HG02885 (cell line): ENCODE measurements around the gene WDR6.
"Not testable (repeated sequence)": the region's sequence is repeated elsewhere in the genome, so short reads cannot be mapped to it uniquely, and the experiment has no call there.

Experiments used
- ATAC-seq: cut with Tn5 transposase; IDR thresholded peaks from one replicate; pipeline ENCODE4 v1.9.1; 2021; ENCODE audit warnings: mild to moderate bottlenecking; ENCODE audit not compliant: unreplicated experiment, poor library complexity

The WDR6 gene

DNA sequence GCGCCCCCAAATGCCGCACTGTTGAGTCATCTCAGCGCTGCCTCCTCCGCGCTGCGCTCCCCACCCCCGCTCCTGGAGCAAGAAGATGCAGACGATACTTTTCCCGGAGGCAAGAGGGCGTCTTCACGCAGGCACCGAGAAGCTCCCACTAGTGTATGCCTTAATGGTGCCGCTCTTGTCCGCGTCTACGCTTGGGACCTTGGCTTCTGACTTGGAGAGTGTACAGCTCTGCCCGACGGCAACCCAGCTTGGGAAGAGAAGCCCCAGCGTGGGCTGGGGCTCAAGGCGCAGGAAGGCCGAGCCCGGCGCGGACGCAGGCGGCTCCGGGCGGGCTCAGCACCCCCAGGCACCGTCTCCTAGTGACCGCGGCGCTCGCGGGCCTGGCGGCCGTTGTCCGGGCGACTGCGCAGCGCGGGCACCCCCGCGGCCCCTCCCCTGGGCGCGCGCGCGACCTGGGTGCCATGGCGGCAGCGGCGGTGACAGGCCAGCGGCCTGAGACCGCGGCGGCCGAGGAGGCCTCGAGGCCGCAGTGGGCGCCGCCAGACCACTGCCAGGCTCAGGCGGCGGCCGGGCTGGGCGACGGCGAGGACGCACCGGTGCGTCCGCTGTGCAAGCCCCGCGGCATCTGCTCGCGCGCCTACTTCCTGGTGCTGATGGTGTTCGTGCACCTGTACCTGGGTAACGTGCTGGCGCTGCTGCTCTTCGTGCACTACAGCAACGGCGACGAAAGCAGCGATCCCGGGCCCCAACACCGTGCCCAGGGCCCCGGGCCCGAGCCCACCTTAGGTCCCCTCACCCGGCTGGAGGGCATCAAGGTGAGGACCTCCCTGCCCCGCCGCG lies 17.2 kb upstream of the WDR6 start, which contains the start of gene P4HTM:
Gene P4HTM (plus strand): TSS at position 446 of the 840 bp plus-strand sequence. CDS start 16 bp downstream, at position 462.
- peak; percentile 60 for ATAC-seq

GRCh38 chr3:48990636-48991469 lies 16.3 kb upstream of the WDR6 start:
- peak; percentile 22 for ATAC-seq

DNA sequence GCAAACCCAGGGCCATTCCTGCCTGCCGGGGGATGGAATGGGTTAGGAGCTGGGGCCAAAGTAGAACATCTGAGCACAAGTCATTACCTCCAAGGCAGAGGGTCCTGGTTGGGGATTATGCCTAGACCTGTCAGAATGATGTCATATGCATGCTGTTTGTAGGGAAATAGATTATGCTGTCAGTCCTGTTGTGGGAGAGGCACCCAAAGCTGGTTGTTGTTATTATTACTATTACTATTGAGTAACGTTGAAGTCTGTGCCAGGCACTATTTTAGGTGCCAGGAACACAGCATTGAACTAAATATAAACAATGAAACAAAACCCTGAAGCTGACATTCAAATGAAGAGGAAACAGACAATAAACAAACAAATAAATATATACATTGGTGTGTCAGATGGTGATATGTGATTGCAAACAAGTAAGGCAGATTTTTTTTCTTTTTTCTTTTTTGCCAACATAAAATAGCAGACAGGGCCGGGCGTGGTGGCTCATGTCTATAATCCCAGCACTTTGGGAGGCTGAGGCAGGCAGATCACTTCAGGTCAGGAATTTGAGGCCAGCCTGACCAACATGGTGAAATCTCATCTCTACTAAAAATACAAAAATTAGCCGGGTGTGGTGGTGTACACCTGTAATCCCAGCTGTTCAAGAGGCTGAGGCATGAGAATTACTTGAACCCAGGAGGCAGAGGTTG lies 15.2 kb upstream of the WDR6 start:
- no peak for ATAC-seq

DNA sequence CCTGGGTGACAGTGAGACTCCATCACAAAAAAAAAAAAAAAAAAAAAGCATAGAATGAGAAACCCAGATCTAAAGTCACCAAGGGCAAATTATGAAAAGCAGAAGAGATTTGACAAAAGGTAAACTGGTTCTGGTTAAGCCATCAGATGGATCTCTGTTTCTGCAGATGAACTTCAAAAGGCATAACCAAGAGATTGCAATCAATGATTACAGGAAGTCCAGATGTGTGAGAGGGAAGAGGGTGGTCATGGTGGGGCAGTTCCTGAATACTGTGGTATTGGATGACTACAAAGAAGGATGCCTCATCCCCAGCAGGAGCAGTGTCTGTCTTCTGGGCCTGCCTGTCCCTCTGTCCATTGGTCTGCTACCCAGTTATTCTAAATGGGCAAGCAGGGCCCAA lies 13.4 kb upstream of the WDR6 start:
- no peak for ATAC-seq

DNA sequence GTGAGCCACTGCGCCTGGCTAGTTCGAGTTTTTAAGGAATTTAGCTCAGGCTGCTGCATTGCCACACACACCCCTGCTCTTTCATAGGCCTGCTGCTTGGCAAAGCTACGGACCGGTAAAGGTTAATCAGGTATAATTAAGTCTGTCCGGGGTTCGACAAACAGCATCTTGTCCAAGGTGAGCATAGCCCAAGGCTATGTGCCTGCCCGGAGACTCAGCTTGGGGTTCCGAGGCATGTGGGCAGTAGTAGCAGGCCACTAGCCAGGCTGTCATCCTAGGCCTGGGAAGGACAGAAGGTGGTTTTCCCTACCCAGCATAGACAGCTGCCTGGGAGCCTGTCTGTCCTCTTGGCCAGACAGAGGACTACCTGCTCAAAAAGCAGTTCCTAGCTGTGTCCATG lies 10.6 kb upstream of the WDR6 start:
- ATAC-seq, result no peak

GRCh38 chr3:48997102-48997635 lies 10.0 kb upstream of the WDR6 start:
- no peak for ATAC-seq

DNA sequence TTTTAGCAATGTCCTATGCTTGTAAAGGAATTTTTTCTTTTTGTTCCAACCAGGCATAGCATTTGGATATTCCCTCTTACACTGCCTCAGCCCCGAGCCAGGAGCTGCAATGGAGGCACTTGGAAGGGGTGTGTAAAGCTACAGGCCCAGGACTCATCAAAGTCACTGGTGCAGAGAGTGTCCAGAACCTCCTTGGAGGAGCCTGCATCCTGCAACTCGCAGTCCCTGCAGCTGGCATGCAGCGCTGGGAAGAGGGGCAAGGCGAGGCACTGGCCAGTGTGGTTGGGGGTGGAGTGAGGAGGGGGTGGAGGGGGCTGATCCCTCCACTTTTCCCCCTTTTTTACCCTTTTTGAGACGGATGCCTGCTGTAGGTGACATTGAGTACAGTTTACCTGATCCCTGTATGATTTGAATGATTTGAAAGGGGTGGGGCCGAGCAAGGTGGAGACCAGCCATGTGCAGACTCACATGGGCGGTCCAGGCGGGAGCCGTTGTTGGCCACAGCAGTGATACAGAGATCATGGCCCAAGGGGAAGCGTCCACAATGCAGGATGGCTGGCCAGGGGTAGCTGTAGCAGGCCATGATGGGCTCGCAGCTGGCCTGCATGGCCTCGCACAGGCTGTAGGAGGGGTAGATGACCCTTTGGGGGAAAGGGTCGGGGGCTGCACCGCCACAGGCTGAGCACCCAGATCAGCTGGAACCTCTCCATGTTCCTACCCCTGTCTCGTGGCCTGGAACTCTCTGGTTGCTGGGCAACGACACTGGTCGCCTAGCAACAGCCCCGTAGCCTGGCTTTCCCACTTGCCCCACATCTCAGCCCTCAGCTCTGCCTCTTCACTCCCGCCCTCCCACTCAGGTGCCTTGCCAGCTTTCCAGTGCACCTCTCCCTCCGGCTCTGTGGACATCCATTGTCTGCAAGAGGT lies 9.2 kb upstream of the WDR6 start:
- ATAC-seq, result no peak

DNA sequence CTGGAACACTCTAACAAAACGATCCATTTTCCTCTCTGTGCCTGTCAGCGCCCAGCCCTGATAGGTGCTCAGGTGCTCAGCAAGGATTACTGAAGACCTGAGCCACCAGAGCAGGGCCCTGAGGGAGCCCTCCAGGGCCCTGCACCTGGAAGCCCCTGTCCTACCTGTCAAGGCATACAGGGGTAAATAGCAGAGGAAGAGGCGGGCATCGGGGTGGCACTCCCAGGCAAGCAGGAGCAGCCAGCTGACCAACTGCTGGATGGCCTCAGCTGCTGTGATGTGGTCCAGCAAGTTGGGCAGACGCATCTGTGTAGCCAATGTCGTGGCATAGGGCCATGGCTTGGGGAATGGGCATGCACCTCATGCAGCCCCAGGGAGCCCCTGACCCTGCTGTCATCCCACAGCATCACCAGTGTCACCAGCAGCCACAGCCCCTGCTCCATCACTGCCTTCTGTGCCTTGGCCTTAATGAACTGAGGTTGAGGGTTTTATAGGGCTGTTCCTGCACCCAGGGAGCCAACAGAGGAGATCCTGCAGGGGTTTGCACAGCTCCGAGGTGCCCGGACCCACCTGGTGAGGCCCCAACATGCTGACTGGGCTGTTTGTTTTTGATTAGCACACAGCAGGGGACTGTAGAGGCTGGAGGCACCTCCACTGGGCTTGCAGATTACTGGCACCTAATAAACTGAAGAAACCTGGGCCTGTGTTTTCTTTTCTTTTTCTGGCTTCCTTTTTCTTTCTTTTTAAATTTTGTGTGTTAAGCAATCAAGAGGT lies 7.9 kb upstream of the WDR6 start:
- no peak for ATAC-seq

DNA sequence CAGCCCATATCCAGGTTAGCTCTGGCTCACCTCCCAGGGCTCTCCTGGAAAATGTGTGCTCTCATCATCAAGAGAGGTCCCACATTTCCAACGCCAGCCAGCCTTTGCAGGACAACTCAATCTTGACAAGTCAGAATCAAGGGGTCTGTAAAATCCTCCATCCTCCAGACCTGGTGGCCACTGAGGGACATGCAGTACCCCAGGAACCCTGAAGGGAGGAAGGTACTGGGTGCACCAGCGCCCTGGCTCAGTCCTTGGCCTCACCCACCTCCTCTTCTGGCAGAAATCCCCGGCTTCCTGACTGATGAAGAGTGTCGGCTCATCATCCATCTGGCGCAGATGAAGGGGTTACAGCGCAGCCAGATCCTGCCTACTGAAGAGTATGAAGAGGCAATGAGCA lies 6.0 kb upstream of the WDR6 start:
- no peak for ATAC-seq

GRCh38 chr3:49004352-49005302 lies 2.6 kb upstream of the WDR6 start:
- no peak for ATAC-seq

DNA sequence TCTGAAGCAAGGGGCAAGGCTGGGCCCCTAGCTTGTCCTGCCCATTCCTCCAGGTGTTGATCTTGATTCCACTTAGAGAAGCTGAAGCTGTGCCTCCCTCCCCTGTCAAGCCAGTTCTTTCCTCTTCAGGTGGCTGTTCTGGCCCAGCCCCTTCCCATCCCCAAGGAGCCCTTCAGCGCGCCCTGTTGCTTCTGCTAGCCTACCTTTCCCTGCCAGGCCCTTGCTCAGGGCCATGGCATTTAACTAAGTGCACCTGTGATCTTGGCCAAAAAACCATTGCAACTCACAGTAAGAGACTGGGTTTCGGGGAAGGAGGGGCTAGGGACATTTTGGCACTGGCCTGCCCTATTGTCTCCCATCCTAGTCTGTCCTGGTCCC lies 1.9 kb upstream of the WDR6 start:
- ATAC-seq, result no peak

- ATAC-seq, result no peak
These were observed 1.2 kb upstream of the WDR6 start for GRCh38 chr3:49005998-49006397.

DNA sequence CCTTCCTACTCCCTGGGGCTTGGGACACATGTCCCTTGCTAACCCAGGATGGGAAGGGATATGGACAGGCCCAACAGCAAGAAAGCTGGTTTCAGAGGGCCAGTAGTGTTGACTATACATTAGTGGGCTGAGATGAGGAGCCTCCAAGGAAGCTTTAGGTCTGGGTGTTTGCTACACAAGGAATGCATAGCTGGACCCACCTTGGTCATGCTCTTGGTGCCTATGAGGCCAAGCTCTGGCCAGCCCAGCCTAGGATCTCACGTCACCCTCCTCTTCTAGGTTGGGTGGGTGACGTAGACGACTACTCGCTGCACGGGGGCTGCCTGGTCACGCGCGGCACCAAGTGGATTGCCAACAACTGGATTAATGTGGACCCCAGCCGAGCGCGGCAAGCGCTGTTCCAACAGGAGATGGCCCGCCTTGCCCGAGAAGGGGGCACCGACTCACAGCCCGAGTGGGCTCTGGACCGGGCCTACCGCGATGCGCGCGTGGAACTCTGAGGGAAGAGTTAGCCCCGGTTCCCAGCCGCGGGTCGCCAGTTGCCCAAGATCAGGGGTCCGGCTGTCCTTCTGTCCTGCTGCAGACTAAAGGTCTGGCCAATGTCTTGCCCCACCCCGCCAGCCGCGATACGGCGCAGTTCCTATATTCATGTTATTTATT lies 653 bp upstream of the WDR6 start:
- peak; percentile 4 for ATAC-seq

GRCh38 chr3:49007771-49008528 lies 759 bp downstream of the WDR6 start:
- ATAC-seq, result peak; percentile 51

- not testable (repeated sequence) for ATAC-seq
These were observed 1.4 kb downstream of the WDR6 start for GRCh38 chr3:49008627-49009026.

DNA sequence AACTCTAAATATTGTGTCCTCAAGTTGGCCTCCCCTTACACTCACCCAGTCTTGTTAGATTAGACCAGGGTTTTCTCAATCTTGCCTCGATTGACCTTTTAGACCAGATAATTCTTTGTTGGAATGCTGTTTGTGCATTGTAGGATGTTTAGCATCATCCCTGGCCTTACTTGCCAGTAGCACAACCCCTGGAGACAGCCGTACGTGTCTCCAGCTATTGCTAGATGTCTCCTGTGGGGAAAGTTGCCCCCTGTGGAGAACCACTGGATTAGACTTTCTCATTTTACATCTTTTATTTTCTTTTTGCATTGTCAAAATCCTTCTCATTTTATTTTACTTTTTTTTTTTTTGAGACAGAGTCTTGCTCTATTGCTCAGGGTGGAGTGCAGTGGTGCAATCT lies 2.2 kb downstream of the WDR6 start:
- no peak for ATAC-seq
